HG03575 (cell line): ENCODE results near the gene KAT7.

Experiments
- ATAC-seq: cut with Tn5 transposase; IDR thresholded peaks from one replicate; pipeline ENCODE4 v1.9.1; 2021; ENCODE audit not compliant: unreplicated experiment, insufficient number of reproducible peaks, low FRiP score; ENCODE audit errors: extremely low read depth

The KAT7 gene

DNA sequence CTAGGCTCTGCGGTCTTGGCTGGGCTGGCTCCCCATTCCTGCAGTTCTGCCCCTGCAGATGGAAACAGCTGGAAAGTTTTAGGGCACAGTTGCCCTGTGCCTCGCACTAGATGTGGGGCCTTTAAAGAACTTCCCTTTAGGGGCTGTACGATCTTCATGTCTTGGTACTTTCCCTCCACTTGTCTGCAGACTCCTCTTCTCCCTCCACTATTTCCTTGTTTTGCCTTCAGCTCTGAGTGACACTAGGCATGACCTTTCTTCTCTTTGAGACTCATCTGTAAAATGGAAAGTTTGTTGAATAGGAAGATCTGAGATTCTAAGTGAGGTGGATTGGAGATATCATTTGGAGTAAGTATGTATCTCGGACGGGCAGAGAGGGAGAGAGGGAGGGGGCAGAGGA lies 65.6 kb downstream of the KAT7 start:
- no peak for ATAC-seq

DNA sequence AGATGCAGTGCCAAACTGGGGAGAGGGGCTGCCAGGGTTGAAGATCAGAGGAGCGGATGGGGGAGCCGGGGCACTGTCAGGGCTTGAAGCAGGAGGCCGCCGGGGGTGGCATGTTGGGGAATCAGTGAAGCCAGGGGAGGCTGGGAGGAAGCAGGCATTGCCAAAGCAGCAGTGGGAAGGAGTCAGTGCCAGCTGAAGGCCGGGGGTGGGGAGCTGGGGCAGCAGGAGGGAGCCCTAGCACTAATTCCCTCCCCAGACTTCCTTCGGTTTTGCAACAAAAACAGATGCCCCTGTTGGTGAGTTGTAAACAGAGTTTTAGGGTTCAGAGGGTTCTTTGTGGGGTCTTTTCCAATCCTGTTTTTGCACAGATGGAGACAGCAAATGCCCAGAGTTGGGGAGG lies 70.3 kb downstream of the KAT7 start:
- no peak for ATAC-seq

DNA sequence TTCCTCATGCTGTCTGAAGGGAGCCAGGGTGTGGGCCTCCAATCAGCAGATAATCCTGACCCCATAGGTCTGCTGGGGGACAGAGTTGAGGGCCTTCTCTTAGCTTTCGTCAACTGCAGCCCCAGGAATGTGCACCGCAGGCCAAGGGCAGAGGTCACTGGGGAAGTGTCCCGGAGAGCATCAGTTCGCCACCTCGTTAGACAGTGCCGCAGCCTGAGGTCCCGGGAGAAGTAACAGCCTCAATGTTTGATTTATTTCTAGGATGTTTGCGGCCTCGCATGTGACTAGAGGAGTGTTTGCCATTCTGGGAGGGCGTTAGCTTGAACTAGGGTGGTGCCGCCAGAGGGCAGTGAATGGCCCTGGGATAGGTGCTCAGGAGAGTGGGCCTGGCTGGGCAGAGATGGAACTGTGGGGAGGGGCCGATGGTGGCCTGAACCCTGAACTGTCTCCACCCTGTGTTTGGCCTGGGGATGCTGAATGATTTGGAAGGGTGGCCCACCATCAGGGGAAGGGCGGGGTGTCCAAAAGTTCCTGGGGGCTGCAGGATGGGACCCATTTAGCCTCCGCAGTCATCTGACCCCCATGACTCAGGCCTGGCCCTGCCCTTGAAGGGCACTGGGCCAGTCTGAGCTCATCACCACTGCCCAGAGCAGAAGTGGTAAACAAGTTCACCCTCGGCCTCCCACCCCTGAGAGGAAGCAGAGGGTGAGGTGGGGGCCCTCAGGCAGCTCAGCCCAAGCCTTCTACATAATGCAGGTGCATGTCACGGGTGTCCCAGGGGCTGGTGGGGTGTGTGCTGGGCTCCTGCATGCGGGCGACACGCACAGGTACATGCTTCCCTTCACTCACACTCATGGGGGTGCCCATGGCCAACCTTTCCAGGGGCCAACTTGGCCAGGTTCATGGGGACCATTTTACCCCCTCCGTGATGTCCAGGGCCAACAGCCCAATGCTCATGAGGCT lies 71.8 kb downstream of the KAT7 start:
- no peak for ATAC-seq

DNA sequence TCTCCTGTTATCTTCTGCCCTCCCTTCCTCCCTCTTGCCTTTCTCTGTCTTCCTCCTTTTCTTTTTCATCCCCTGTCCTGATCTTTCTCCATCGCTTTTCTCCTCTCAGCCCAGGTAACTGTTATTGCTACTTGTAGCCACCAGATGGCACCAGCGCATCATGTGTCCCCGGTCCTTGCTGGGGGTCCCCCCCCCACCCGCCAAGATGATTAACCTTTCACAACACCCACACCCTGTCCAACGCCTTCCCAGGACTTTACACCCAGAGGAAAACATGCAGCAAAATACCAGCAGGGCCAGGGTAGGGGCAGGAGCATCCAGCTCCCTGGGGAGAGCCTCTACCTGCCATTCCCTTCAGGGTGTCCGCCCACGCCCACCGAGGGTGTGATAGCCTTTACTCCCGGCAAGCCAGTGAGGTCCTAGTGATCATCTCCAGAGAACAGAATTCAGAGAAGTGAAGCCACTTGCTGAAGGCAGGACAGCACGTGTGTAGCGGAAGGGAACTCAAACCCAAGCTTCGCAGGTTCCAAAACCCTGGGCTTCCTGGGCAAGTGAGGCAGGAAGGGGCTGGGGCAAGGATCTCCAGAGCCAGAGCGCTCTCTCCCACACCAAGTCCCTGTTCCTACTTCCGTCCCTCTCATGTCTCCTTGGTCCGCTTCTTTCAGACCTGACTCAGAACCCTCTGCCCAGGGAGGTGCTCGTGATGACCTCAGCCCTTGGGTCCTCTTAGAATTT lies 72.8 kb downstream of the KAT7 start:
- ATAC-seq, result no peak

DNA sequence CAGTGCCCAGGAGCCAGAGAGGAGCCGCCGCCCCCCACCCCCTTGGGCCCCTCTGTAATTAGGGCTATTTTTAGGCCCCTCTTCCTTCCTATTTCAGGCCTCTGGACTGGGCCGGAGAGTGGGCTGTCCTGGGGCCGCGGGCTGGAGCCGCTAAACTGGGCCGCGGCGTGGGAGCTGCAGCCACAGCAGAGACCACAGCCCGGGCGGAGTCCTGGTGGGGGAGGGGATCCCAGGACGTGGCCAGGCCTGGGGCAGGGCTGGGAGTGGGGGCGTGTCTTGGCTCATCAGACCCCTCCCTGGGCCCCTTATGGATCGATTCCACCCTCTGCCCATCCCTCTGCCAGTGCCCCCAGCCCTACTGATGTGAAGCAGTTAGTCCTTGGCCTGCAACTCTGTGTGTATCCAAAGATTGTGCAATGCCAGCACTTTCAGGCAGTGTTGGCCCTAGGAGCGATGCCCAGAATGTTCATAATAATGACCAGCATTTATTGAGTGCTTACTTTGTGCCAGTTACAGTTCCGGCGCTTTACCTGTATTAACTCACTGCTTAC lies 74.4 kb downstream of the KAT7 start:
- no peak for ATAC-seq

DNA sequence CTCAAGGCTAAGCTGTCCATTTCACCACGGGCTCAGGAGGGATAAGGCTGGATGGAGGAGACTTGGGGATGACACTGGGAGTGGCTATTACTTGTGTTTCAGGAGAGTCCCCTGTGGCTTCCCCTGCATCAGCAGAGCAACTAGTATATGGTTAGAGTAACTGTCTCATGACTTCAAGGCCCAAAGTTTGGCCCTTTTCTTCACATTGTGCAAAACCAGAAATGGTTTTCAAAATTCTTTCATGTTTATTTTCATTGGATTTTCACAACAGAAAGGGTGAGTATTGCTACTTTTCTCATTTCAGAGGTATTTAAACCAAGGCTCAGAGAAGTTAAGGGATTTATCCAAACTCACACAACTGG lies 77.5 kb downstream of the KAT7 start:
- no peak for ATAC-seq

DNA sequence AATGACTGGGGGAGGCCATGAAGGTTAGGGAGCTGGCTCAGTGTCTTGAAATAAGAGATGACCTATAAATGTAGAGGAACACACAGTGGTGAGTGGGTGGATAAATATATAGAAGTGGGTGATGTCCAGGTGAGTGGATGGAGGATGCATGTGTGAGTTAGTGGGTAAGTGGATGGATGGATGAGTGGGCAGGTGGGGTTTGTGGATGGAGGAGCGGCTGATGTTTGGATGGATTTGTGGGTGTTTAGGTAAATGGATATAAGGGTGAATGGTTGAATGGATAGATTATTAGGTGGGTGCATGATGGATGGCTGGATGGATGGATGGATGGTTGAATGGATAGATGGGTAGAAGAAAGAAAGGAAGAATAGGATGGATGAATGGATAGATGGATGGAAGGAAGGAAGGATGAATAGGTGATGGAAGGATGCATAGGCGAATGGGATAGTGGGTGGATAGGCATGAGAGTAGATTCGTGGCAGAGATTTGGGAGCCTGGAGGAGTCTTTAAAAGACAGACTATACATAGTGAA lies 78.5 kb downstream of the KAT7 start:
- no peak for ATAC-seq

DNA sequence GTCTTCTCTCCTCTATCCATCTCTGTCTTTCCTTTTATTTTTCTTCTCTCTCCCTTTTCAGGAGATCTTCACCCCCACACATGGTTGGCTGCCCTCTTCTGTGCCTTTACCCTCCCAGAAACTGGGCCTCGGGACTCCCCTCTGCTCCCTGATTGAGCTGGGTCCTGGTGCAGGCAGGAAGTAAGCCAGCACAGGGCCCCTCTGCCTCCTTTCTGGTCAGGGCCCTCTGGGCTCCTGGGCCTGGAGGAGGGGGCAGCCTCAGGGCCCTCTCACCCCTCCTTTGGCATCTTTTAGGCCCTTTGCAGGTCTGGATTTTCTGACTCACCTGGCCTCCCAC lies 80.5 kb downstream of the KAT7 start:
- no peak for ATAC-seq

DNA sequence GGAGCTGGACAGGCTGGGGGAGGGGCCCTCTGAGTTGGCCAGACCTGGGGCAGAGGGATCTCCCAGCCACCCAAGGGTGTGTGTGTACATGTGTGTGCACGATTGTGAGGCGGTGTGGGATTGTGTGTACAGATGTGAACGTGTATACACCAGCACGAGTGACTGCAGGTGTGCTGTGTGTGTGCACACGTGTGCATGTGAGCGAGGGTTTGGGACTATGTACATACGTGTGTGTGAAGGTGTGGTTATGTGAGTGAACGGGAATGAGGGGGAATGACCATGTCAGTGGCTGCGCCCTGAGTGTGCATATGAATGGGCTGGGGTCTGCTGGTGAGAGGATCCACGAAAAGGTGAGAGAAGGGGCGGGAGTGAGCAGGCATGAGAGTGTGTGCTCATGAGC lies 81.8 kb downstream of the KAT7 start:
- no peak for ATAC-seq

DNA sequence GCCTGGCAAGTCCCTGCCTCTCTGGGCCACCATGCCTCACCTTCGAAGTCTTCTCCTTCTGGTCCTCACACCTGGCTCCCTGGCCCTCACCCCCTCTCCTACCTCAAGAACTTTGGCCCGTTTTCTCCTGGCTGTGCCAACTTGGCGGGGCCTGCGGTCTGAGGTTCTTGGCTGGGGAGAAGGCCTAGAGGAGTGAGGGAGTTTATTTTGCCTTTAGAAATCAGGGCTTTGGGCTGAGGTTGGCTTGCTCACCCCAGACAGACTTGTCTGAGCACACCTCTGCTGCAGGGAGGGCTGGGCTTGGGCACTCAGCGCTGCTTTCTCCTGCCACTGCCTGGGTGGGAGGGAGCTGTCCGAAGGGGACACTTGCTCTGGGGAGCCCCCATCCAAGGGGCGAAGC lies 82.7 kb downstream of the KAT7 start:
- no peak for ATAC-seq

DNA sequence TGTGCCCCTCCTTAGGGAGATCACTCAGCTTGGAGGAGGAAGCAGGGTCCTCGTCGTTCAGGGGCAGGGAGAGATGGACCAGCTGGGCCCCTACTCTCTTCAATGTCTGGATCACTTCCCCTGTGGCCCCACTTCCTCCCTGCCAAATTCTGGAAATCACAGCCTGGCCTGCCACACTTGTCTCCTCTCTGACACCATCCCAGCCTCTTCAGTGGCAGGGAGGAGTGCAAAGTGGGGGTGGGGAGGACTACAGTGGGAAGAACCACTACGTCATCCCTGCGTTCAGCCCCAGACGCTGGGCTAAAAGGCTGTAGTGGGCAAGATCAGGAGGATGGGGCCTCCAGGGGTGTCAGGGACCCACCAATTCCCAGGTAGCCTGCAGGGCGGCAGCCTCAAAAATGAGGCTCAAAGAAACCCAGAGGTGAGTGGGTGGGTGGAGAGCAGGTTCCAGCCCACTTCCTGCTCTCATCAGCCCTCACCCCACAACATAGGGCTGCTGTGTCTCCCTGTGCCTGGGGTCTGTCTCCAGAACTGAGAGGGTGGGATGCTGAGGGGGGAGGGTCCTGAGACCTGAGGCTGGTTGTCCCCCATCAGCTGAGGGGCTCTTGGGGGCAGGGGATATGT lies 84.4 kb downstream of the KAT7 start:
- no peak for ATAC-seq

DNA sequence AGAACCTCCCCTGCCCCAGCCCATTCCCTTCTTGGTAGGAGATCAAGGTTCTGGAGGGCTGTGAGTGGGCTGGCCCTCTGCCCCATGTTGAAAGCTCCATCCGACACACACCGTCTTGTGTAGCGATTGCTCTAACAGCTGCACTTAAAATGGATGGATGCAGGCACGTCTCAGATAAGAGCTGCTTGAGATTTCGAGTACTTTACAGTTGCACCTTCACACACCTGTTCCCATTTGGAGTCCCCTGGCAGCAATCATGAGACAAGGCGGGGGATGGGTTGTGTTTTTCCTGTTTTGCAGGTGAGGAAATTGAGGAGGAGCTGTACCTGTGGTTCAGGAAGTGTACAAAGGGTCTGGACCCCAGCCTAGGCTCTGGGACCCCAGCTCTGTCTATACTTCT lies 85.0 kb downstream of the KAT7 start:
- ATAC-seq, result no peak

DNA sequence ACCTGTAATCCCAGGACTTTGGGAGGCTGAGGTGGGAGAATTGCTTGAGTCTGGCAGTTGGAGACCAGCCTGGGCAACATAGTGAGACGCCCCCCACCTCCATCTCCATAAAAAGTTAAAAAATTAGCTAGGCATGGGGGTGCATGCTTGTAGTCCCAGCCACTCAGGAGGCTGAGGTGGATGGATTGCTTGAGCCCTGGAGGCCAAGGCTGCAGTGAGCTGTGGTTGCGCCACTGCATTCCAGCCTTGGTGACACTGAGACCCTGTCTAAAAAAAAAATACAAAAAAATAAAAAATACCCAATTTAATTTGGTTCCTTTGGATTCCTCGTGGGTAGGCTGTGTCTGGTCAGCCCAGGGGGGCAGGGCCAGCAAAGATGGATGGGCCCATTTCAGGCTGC lies 85.4 kb downstream of the KAT7 start:
- no peak for ATAC-seq

DNA sequence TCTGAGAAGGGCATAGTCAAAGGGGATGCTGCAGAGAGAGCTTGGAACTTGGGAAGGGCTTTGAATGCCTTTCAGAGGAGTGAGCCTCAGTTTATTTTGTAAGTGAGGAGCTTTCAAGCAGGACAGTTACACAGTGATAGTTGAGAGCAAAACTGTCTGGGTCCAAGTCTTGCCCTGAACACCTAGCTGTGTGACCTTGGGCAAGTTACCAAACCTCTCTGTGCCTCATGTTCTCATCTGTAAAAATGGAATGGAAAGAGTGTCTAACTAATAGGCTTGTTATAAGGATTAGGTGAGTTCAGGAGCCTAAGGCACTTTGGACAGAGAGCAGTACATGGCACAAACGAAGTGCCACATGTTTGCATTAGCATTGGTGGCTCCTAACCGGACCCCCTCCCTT lies 86.4 kb downstream of the KAT7 start:
- no peak for ATAC-seq

DNA sequence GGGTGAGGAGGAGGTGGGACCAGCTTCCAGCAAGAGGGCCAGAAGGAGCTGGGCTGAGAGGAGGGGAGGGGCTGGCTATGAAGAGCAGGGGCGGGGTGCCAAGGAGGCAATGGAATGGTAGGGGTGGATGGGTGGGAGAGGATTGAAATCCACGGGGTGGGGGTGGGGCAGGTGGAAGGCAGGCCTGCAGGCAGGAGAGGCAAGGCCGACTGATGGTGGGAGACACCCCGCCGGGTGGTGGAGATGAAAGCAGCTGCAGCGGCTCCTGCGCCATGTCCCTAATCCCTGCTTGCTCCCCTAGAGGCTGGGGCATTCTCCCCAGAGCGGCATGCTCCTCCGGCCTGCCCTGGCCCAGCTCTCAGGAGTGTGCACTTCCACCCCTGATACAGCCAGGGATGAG lies 87.2 kb downstream of the KAT7 start:
- ATAC-seq, result no peak

DNA sequence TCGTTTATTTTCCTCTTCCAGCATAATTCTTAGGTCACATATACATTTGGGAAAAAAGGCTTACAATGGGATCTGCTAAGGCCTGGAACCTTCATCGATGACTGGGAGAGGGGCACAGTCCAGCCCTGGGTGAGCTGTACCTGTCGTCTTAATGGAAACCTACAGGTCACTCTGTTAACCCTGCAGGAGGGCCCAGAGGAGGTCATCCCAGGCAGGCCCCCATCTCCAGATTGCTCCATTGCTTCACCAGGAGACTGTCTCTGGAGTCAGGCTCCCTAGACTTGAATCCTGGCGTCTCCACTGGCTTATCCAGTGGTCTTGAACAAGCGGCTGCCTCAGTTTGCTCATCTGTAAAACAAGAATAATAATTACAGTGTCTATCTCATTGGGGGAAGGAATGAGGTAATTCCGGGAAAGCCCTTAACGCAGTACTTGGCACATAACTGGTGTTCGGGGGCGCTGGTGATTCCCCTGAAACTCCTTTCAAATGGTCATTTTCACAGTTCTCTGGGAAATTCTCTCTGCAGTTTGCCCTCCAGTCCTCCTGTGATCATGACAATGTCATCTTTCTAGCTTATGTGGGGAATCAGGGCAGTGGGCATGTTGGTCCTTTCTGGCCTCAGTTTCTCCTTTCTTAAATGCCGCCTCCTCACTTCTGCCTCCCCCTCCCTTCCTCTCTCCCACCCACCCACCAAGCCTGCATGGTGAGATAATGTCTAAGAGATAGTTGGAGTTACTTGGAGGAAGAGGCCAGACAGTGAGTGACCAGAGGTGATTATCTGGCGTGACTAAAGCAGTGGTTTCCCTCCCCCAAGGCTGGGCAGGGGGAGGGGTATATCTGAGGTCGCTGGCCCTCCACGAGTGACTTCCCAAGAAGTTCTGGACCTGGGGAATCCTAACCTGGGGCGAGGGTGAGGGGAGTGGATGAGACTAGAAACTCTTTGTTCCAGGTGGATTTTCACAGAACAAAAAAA lies 90.7 kb downstream of the KAT7 start:
- ATAC-seq, result no peak

DNA sequence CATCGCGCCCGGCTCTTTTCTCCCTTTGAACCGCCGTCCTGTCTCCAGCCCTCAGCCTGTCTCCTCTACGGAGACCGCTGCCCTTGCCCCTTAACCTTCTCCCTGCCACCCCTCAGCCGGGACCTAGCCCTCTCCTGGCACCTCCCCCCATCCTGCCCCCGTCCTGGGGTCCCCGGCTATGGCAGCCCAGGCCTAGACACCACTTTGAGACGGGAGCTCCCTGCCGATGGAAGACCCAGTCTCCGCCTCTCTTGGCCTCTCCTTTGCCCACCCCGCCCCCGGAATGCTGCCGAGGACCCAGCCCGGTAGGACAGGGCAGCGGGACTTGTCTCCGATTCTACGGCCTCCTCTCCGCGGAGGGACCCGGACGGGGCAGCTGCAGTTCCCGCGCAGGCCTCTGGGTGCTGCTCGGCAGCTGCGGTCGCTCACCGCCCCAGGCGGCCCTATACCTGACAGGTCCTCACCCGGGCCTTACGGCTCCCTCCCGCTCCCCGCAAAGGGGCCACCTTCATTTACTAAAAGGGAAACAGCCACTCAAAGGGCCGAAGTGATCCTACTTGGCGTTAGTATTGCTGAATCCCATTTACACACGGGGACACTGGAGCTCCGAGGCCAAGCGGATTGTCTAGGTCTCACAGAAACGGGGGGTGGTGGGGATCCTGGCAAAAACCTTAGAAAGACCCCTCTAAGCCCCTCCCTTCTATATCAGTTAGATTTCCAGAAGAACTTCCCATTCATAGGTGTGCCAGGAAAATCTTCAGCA lies 92.0 kb downstream of the KAT7 start:
- ATAC-seq, result no peak

DNA sequence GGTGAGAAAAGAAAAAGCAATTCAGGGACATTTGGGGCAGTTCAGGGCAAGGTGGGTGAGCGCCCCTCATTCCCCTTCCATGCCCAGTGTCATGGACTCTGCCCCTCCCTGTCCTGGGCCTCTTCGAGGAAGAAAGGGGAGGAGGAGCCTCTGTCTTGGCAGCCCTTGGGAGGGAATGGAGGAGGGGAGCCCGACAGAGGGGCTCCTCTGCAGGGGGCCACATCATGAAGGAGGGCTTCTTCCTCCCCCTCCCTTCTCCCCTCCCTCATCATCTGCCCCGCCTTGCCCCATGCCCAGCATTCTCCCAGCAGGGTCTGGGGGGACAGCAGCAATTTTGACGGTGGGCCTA lies 92.5 kb downstream of the KAT7 start:
- no peak for ATAC-seq
